ENCODE data around the gene VAPB. TPM values are rescaled to one million over a fixed set of nuclear protein-coding genes. Genes with fewer than 3 reads are reported as not detected.

The VAPB gene
- total and polyA plus RNA-seq, 4 experiments from 2014 or later = 27.6 to 40.1 (median 33.0) TPM

GRCh38 chr20:58433759-58434158 lies 44.7 kb downstream of the VAPB start:
- Histone ChIP-seq H3K27ac (ENCODE audit: low read depth, low read length) (no peak overlapping the region), H3K9me3 (ENCODE audit: control insufficient read depth in 1 of 2, low read length in 2 of 2) (no peaks in the 10 kb centered on the region), H3K4me1 (ENCODE audit: insufficient read depth, low read length) (peaks cover 25% of the 10 kb centered on the region), H3K36me3 (ENCODE audit: insufficient read depth, low read length) (no peaks in the 10 kb centered on the region), H3K27me3 (ENCODE audit: insufficient read depth, low read length) (no peaks in the 10 kb centered on the region), H3K4me3 (ENCODE audit: low read length in 2 of 2) (no peak overlapping the region)
- Mint-ChIP-seq H3K27me3 (no peaks in the 10 kb centered on the region), H3K9me3 (no peaks in the 10 kb centered on the region), H3K36me3 (peaks cover 33 to 47% of the 10 kb centered on the region in 2 donors), H3K4me1 (peaks cover 27 to 60% (median 36%) of the 10 kb centered on the region in 4 donors), H3K4me3 (no peak overlapping the region), H3K27ac (peak overlapping the region in 4 of 7 donors; percentile 7 to 43 (median 32))
- intact Hi-C loops (cut with micrococcal nuclease) = no loop called here
- POLR2A ChIA-PET (ENCODE audit: partially characterized antibody) = no interaction called here
- no peak for DNase-seq
- CTCF ChIA-PET (ENCODE audit: partially characterized antibody) = no interaction called here

- ChIA-PET POLR2A (ENCODE audit: partially characterized antibody) (no interaction called here), CTCF (ENCODE audit: partially characterized antibody) (no interaction called here)
- Mint-ChIP-seq H3K36me3 (peaks cover 32 to 48% of the 10 kb centered on the region in 2 donors), H3K4me1 (peaks cover 28 to 62% (median 36%) of the 10 kb centered on the region in 4 donors), H3K4me3 (no peak overlapping the region), H3K27ac (peak overlapping the region in 1 of 7 donors; percentile 8), H3K9me3 (no peaks in the 10 kb centered on the region), H3K27me3 (no peaks in the 10 kb centered on the region)
- Histone ChIP-seq H3K9me3 (ENCODE audit: control insufficient read depth in 1 of 2, low read length in 2 of 2) (no peaks in the 10 kb centered on the region), H3K4me1 (ENCODE audit: insufficient read depth, low read length) (peaks cover 25% of the 10 kb centered on the region), H3K4me3 (ENCODE audit: low read length in 2 of 2) (no peak overlapping the region), H3K36me3 (ENCODE audit: insufficient read depth, low read length) (no peaks in the 10 kb centered on the region), H3K27me3 (ENCODE audit: insufficient read depth, low read length) (no peaks in the 10 kb centered on the region), H3K27ac (ENCODE audit: low read depth, low read length) (no peak overlapping the region)
- intact Hi-C loops (cut with micrococcal nuclease) = no loop called here
- DNase-seq = no peak
These were observed 45.3 kb downstream of the VAPB start for GRCh38 chr20:58434326-58434725.

GRCh38 chr20:58435237-58435636 lies 46.2 kb downstream of the VAPB start:
- Histone ChIP-seq H3K4me1 (ENCODE audit: insufficient read depth, low read length) (peaks cover 25% of the 10 kb centered on the region), H3K9me3 (ENCODE audit: control insufficient read depth in 1 of 2, low read length in 2 of 2) (no peaks in the 10 kb centered on the region), H3K27me3 (ENCODE audit: insufficient read depth, low read length) (no peaks in the 10 kb centered on the region), H3K4me3 (ENCODE audit: low read length in 2 of 2) (no peak overlapping the region), H3K36me3 (ENCODE audit: insufficient read depth, low read length) (no peaks in the 10 kb centered on the region), H3K27ac (ENCODE audit: low read depth, low read length) (no peak overlapping the region)
- Mint-ChIP-seq H3K27ac (peak overlapping the region in 4 of 7 donors; percentile 10 to 82 (median 58)), H3K9me3 (no peaks in the 10 kb centered on the region), H3K4me1 (peaks cover 29 to 66% (median 36%) of the 10 kb centered on the region in 4 donors), H3K4me3 (no peak overlapping the region), H3K27me3 (no peaks in the 10 kb centered on the region), H3K36me3 (peaks cover 38 to 53% of the 10 kb centered on the region in 2 donors)
- POLR2A ChIA-PET (ENCODE audit: partially characterized antibody) = no interaction called here
- CTCF ChIA-PET (ENCODE audit: partially characterized antibody) = no interaction called here
- intact Hi-C loops (cut with micrococcal nuclease) = no loop called here
- DNase-seq = no peak

- Histone ChIP-seq H3K4me1 (ENCODE audit: insufficient read depth, low read length) (peaks cover 20% of the 10 kb centered on the region), H3K27me3 (ENCODE audit: insufficient read depth, low read length) (no peaks in the 10 kb centered on the region), H3K27ac (ENCODE audit: low read depth, low read length) (no peak overlapping the region), H3K36me3 (ENCODE audit: insufficient read depth, low read length) (peaks cover 5% of the 10 kb centered on the region), H3K4me3 (ENCODE audit: low read length in 2 of 2) (no peak overlapping the region), H3K9me3 (ENCODE audit: control insufficient read depth in 1 of 2, low read length in 2 of 2) (no peaks in the 10 kb centered on the region)
- H3K27ac Mint-ChIP-seq = peak overlapping the region in 3 of 7 donors; percentile 30 to 37 (median 34)
- no peak overlapping the region for H3K4me3 Mint-ChIP-seq
- peaks cover 24 to 55% (median 31%) of the 10 kb centered on the region in 4 donors for H3K4me1 Mint-ChIP-seq
- peaks cover 41 to 64% of the 10 kb centered on the region in 2 donors for H3K36me3 Mint-ChIP-seq
- intact Hi-C loops (cut with micrococcal nuclease) = no loop called here
- DNase-seq = no peak
- H3K27me3 Mint-ChIP-seq = no peaks in the 10 kb centered on the region
- POLR2A ChIA-PET (ENCODE audit: partially characterized antibody) = no interaction called here
- CTCF ChIA-PET (ENCODE audit: partially characterized antibody) = interaction anchor here (1.2 kb wide), 1 partner anchor 10 kb away, joined by 3 read pairs; no protein-coding TSS in a partner anchor
- no peaks in the 10 kb centered on the region for H3K9me3 Mint-ChIP-seq
These were observed 48.0 kb downstream of the VAPB start for GRCh38 chr20:58436868-58437645.

GRCh38 chr20:58438970-58439808 lies 50.2 kb downstream of the VAPB start:
- H3K36me3 Mint-ChIP-seq = peaks cover 55 to 72% of the 10 kb centered on the region in 2 donors
- DNase-seq = no peak
- H3K4me3 Mint-ChIP-seq = no peak overlapping the region
- H3K27ac Mint-ChIP-seq = peak overlapping the region in 4 of 7 donors; percentile 4 to 23 (median 22)
- CTCF ChIA-PET (ENCODE audit: partially characterized antibody) = interaction anchor here (1.0 kb wide), 1 partner anchor 9 kb away, joined by 3 read pairs; no protein-coding TSS in a partner anchor
- H3K27me3 ChIP-seq (ENCODE audit: insufficient read depth, low read length) = no peaks in the 10 kb centered on the region
- H3K9me3 Mint-ChIP-seq = no peaks in the 10 kb centered on the region
- no peak overlapping the region for H3K27ac ChIP-seq (ENCODE audit: low read depth, low read length)
- H3K4me3 ChIP-seq (ENCODE audit: low read length in 2 of 2) = no peak overlapping the region
- no peaks in the 10 kb centered on the region for H3K9me3 ChIP-seq (ENCODE audit: control insufficient read depth in 1 of 2, low read length in 2 of 2)
- intact Hi-C loops (cut with micrococcal nuclease) = no loop called here
- H3K4me1 ChIP-seq (ENCODE audit: insufficient read depth, low read length) = peaks cover 7% of the 10 kb centered on the region
- H3K4me1 Mint-ChIP-seq = peaks cover 16 to 36% (median 21%) of the 10 kb centered on the region in 4 donors
- no peaks in the 10 kb centered on the region for H3K27me3 Mint-ChIP-seq
- POLR2A ChIA-PET (ENCODE audit: partially characterized antibody) = no interaction called here
- peaks cover 12% of the 10 kb centered on the region for H3K36me3 ChIP-seq (ENCODE audit: insufficient read depth, low read length)

- Histone ChIP-seq H3K4me1 (ENCODE audit: insufficient read depth, low read length) (peaks cover 7% of the 10 kb centered on the region), H3K4me3 (ENCODE audit: low read length in 2 of 2) (no peak overlapping the region), H3K36me3 (ENCODE audit: insufficient read depth, low read length) (peaks cover 14% of the 10 kb centered on the region), H3K27ac (ENCODE audit: low read depth, low read length) (no peak overlapping the region), H3K27me3 (ENCODE audit: insufficient read depth, low read length) (no peaks in the 10 kb centered on the region), H3K9me3 (ENCODE audit: control insufficient read depth in 1 of 2, low read length in 2 of 2) (no peaks in the 10 kb centered on the region)
- CTCF ChIA-PET (ENCODE audit: partially characterized antibody) = no interaction called here
- H3K36me3 Mint-ChIP-seq = peaks cover 59 to 77% of the 10 kb centered on the region in 2 donors
- no peaks in the 10 kb centered on the region for H3K27me3 Mint-ChIP-seq
- intact Hi-C loops (cut with micrococcal nuclease) = no loop called here
- no peak overlapping the region for H3K27ac Mint-ChIP-seq
- peaks cover 15 to 32% (median 20%) of the 10 kb centered on the region in 4 donors for H3K4me1 Mint-ChIP-seq
- DNase-seq = no peak
- POLR2A ChIA-PET (ENCODE audit: partially characterized antibody) = interaction anchor here (0.6 kb wide), 1 partner anchor 1612 kb away, joined by 3 read pairs; no protein-coding TSS in a partner anchor
- no peaks in the 10 kb centered on the region for H3K9me3 Mint-ChIP-seq
- no peak overlapping the region for H3K4me3 Mint-ChIP-seq
These were observed 51.2 kb downstream of the VAPB start for GRCh38 chr20:58440021-58440767.

Data from CD4-positive, alpha-beta memory T cell (primary cell).